ENCODE measurements around the gene CDH4.

DNA sequence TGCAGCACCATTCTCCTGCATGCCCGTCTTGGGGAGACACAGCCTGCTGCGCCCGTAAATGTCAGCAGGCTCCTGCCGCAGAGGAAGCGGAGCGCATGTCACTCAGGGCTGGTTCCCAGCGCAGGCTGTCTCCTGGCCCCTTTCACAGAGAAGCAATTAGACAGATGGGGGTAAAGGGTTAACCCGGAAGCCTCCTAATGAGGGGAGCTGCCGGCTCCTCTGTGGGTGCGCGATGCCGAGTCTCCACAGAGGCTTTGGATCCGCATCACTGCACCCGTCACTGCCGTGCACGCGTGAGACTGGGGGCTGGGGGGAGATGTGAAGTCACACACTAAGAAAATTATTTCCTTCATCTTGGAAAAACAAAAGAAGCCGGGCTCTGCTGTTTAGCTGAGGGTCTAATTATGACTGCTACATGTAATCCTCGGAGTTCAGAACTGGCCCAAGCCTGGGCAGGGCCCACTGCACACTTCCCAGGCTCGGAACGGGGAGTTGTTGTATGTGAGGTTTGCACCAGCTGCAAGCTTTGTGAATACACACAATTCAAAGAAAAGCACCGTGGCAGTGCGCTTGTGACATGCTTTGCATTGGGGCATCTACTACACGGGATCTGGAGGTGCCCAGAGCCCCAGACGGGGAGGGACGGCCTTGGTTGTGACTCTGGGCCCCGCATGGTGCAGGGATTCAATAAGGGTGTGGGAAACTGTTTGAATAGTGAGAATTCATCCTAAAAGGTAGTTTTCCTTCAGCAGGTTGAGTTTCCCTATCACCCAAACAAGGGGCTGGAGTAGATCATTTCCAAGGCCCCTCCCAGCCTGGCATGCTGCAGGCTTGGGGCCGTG lies 482.1 kb downstream of the CDH4 start:
- TF ChIP-seq, protein P1, sequence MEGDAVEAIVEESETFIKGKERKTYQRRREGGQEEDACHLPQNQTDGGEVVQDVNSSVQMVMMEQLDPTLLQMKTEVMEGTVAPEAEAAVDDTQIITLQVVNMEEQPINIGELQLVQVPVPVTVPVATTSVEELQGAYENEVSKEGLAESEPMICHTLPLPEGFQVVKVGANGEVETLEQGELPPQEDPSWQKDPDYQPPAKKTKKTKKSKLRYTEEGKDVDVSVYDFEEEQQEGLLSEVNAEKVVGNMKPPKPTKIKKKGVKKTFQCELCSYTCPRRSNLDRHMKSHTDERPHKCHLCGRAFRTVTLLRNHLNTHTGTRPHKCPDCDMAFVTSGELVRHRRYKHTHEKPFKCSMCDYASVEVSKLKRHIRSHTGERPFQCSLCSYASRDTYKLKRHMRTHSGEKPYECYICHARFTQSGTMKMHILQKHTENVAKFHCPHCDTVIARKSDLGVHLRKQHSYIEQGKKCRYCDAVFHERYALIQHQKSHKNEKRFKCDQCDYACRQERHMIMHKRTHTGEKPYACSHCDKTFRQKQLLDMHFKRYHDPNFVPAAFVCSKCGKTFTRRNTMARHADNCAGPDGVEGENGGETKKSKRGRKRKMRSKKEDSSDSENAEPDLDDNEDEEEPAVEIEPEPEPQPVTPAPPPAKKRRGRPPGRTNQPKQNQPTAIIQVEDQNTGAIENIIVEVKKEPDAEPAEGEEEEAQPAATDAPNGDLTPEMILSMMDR (IDR thresholded peaks at IDR 0.05; ENCODE audit: insufficient read depth, low read length) = no peak
- no peak for TF ChIP-seq POLR2AphosphoS5 (IDR thresholded peaks at IDR 0.05; ENCODE audit: low read depth)
- TF ChIP-seq, protein P2, sequence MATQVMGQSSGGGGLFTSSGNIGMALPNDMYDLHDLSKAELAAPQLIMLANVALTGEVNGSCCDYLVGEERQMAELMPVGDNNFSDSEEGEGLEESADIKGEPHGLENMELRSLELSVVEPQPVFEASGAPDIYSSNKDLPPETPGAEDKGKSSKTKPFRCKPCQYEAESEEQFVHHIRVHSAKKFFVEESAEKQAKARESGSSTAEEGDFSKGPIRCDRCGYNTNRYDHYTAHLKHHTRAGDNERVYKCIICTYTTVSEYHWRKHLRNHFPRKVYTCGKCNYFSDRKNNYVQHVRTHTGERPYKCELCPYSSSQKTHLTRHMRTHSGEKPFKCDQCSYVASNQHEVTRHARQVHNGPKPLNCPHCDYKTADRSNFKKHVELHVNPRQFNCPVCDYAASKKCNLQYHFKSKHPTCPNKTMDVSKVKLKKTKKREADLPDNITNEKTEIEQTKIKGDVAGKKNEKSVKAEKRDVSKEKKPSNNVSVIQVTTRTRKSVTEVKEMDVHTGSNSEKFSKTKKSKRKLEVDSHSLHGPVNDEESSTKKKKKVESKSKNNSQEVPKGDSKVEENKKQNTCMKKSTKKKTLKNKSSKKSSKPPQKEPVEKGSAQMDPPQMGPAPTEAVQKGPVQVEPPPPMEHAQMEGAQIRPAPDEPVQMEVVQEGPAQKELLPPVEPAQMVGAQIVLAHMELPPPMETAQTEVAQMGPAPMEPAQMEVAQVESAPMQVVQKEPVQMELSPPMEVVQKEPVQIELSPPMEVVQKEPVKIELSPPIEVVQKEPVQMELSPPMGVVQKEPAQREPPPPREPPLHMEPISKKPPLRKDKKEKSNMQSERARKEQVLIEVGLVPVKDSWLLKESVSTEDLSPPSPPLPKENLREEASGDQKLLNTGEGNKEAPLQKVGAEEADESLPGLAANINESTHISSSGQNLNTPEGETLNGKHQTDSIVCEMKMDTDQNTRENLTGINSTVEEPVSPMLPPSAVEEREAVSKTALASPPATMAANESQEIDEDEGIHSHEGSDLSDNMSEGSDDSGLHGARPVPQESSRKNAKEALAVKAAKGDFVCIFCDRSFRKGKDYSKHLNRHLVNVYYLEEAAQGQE (IDR thresholded peaks at IDR 0.05; ENCODE audit: insufficient replicate concordance, low read depth) = no peak
